ENCODE results near the gene GJA5. TPM values are rescaled to one million over a fixed set of nuclear protein-coding genes. Genes with fewer than 3 reads are reported as not detected.

The GJA5 gene
- polyA plus RNA-seq, 1 experiment, result 5.1 TPM

DNA sequence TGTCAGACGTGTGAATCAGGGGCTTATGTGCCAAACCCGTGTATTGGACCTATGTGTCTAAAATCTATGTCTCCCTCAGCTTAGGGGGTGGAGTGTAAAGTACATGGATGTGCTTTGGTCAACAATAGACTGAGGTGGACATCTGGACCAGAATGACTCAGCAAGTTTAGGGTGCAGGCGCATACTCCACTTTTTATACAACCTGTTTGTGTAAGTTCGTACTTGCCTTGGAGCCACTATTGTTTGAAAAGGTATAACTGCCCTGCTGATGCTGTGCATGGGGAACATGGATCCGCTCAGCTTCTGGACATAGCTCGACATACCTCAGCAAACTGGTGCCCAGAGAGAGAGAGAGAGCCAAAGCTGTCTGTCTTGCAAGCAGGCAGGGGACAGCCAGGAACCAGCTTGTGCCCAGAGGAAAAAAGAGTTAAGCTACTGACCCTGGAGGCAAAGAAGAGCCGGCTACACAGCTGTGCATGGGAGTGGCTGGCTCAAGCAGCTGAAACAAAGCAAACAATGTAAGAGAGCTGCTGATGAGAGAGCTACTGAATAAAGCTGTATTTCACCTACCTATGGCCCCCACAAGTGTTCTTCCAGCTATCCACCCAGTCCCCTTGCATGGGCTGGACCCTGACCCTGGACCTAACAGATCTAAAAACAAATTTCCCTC lies 41.2 kb downstream of the GJA5 start:
- no peak for DNase-seq (ENCODE audit: low read depth)
- ChIA-PET CTCF (interaction anchor here (0.6 to 1.4 kb wide), 2 partner anchors 18 to 43 kb away, joined by 3 to 4 read pairs; no protein-coding TSS in a partner anchor), POLR2A (no interaction called here)
- TF ChIP-seq, protein P1, sequence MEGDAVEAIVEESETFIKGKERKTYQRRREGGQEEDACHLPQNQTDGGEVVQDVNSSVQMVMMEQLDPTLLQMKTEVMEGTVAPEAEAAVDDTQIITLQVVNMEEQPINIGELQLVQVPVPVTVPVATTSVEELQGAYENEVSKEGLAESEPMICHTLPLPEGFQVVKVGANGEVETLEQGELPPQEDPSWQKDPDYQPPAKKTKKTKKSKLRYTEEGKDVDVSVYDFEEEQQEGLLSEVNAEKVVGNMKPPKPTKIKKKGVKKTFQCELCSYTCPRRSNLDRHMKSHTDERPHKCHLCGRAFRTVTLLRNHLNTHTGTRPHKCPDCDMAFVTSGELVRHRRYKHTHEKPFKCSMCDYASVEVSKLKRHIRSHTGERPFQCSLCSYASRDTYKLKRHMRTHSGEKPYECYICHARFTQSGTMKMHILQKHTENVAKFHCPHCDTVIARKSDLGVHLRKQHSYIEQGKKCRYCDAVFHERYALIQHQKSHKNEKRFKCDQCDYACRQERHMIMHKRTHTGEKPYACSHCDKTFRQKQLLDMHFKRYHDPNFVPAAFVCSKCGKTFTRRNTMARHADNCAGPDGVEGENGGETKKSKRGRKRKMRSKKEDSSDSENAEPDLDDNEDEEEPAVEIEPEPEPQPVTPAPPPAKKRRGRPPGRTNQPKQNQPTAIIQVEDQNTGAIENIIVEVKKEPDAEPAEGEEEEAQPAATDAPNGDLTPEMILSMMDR (IDR thresholded peaks at IDR 0.05; ENCODE audit: insufficient read depth, low read depth, low read length), result no peak
- Histone ChIP-seq H3K4me3 (ENCODE audit: low read depth, low read length) (no peak overlapping the region), H3K36me3 (ENCODE audit: control insufficient read depth, insufficient read depth, low read length) (no peaks in the 10 kb centered on the region), H3K27me3 (ENCODE audit: control insufficient read depth, insufficient read depth, low read length) (peaks cover 3% of the 10 kb centered on the region; the same call in 1 of the 2 replicates)

- Histone ChIP-seq H3K27me3 (ENCODE audit: control insufficient read depth, insufficient read depth, low read length) (peaks cover 3% of the 10 kb centered on the region; the same call in 1 of the 2 replicates), H3K4me3 (ENCODE audit: low read depth, low read length) (no peak overlapping the region), H3K36me3 (ENCODE audit: control insufficient read depth, insufficient read depth, low read length) (no peaks in the 10 kb centered on the region)
- CTCF ChIA-PET, result interaction anchor here (0.9 kb wide), 1 partner anchor 175 kb away, joined by 4 read pairs; no protein-coding TSS in a partner anchor
- POLR2A ChIA-PET, result no interaction called here
- no peak for DNase-seq (ENCODE audit: low read depth)
- TF ChIP-seq, protein P1 (IDR thresholded peaks at IDR 0.05; ENCODE audit: insufficient read depth, low read depth, low read length), result no peak
Observed at GRCh38 chr1:147717706-147718097, 42.7 kb downstream of the GJA5 start.

DNA sequence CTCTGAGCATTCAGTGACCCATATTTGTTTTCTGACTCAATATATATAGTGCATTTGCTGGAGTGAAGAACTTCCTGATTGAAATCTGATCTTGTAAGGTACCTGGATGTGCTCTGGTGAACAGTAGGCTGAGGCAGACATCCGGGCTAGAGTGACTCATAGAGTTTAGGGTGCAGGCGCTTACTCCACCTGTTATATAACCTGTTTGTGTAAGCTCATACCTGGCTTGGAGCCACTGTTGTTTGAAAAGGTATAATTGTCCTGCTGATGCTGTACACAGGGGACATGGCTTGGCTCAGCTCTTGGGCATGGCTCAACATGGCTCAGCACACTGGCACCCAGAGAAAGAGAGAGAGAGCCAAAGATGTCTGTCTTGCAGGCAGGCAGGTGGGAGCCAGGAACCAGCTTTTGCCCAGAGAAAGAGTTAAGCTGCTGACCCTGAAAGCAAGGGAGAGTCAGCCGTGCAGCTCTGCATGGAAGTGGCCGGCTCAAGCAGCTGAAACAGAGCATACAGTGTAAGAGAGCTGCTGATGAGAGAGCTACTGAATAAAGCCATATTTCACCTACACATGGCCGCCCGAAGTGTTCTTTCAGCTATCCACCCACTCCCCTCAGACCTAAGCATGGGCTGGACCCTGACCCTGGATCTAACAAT lies 43.2 kb downstream of the GJA5 start:
- CTCF ChIA-PET, result interaction anchor here (0.9 kb wide), 1 partner anchor 175 kb away, joined by 4 read pairs; no protein-coding TSS in a partner anchor
- H3K4me3 ChIP-seq (ENCODE audit: low read depth, low read length), result no peak overlapping the region
- POLR2A ChIA-PET, result no interaction called here
- peaks cover 3% of the 10 kb centered on the region; the same call in 1 of the 2 replicates for H3K27me3 ChIP-seq (ENCODE audit: control insufficient read depth, insufficient read depth, low read length)
- H3K36me3 ChIP-seq (ENCODE audit: control insufficient read depth, insufficient read depth, low read length), result no peaks in the 10 kb centered on the region
- no peak for DNase-seq (ENCODE audit: low read depth)
- TF ChIP-seq, protein P1 (IDR thresholded peaks at IDR 0.05; ENCODE audit: insufficient read depth, low read depth, low read length), result no peak

GRCh38 chr1:147712605-147713004 lies 47.8 kb downstream of the GJA5 start:
- POLR2A ChIA-PET, result no interaction called here

More at GRCh38 chr1:147712605-147713004, 47.8 kb downstream of the GJA5 start:
- Histone ChIP-seq H3K27me3 (ENCODE audit: control insufficient read depth, insufficient read depth, low read length) (no peaks in the 10 kb centered on the region; the same call in 1 of the 2 replicates), H3K4me3 (ENCODE audit: low read depth, low read length) (no peak overlapping the region), H3K36me3 (ENCODE audit: control insufficient read depth, insufficient read depth, low read length) (no peaks in the 10 kb centered on the region)
- no peak for DNase-seq (ENCODE audit: low read depth)
- TF ChIP-seq, protein P1 (IDR thresholded peaks at IDR 0.05; ENCODE audit: insufficient read depth, low read depth, low read length), result no peak
- CTCF ChIA-PET, result interaction anchor here (0.6 kb wide), 1 partner anchor 45 kb away, joined by 3 read pairs; no protein-coding TSS in a partner anchor

Other genes starting within 250 kb of the GJA5 start
- gene BCL9, start 219.1 kb downstream of the GJA5 start, polyA plus RNA-seq (2011; rRNA removed), result 4.8 and 5.3 TPM in 2 replicates
- gene ACP6, start 90.1 kb downstream of the GJA5 start, polyA plus RNA-seq (2011; rRNA removed), result 14.0 and 14.8 TPM in 2 replicates
- gene GJA8, start 142.2 kb upstream of the GJA5 start, polyA plus RNA-seq (2011; rRNA removed), result not detected in 2 replicates
- gene GPR89B, start 167.8 kb upstream of the GJA5 start, polyA plus RNA-seq (2011; rRNA removed), result 6.1 and 18.0 TPM in 2 replicates

Data from BJ (cell line).